Vagina (tissue), 2 donors: ENCODE data around the gene INO80C. TPM values are rescaled to one million over a fixed set of nuclear protein-coding genes. Genes with fewer than 3 reads are reported as not detected.

Experiments
- DNase-seq, 2 donors: peaks; one replicate each; pipeline ENCODE4 v3.0.0-alpha.2; 2017; ENCODE audit errors: extremely low spot score in 2 of 2
- H3K27ac ChIP-seq: fragments of 200-600 bp; sonication (generic); one replicate; pipeline ENCODE4 v1.5.1; 2019
- H3K27me3 ChIP-seq: fragments of 200-600 bp; sonication (generic); one replicate; pipeline ENCODE4 v1.5.1; 2019
- H3K36me3 ChIP-seq, 2 donors: fragments of 200-600 bp; sonication (generic); one replicate each; pipeline ENCODE4 v1.5.1; 2017 to 2019
- H3K4me1 ChIP-seq: fragments of 200-600 bp; sonication (generic); one replicate; pipeline ENCODE4 v1.5.1; 2019
- H3K4me3 ChIP-seq, 2 donors: fragments of 200-600 bp; sonication (generic); 1 replicate in 1 of 2; 2 replicates in 1 of 2; pipeline ENCODE4 v1.5.1; 2016 to 2019
- H3K9me3 ChIP-seq: fragments of 200-600 bp; sonication (generic); one replicate; pipeline ENCODE4 v1.5.1; 2019
- POLR2A ChIP-seq, 2 donors: fragments of 450-650 bp; IDR thresholded peaks; one replicate each; pipeline ENCODE4 v1.6.1; 2017; ENCODE audit warnings: antibody characterized with exemption in 2 of 2, mild to moderate bottlenecking in 2 of 2, moderate library complexity in 2 of 2
- POLR2AphosphoS5 ChIP-seq, 2 donors: sonication (generic); formaldehyde crosslinking; IDR thresholded peaks; one replicate each; pipeline ENCODE4 v1.9.0; 2017; ENCODE audit warnings: antibody characterized with exemption in 2 of 2, mild to moderate bottlenecking in 2 of 2, low read depth in 1 of 2; ENCODE audit not compliant: insufficient read depth in 1 of 2
- intact Hi-C: fragments of 100-400 bp; cut with DNase I; formaldehyde crosslinking; loops from one replicate; pipeline ENCODE4 v1.15.1; 2023
- total RNA-seq: library from RNA; depleted of rRNA; stranded (reverse); fragments of >200 nt; gene quantifications from one replicate; pipeline ENCODE4 v1.2.3, GENCODE V29; 2016
- TF ChIP-seq, protein P1 (sequence below), 3 experiments: fragments of 450-650 bp in 2 of 3; fragments of 200-600 bp in 1 of 3; sonication (generic) in 1 of 3; IDR thresholded peaks; one replicate each; pipeline ENCODE4 v1.5.1; 2017 to 2019; ENCODE audit warnings: antibody characterized with exemption in 3 of 3, mild to moderate bottlenecking in 2 of 3, moderate library complexity in 2 of 3

The INO80C gene
- total RNA-seq, 1 donor from 2014 or later: 21.1 TPM

DNA sequence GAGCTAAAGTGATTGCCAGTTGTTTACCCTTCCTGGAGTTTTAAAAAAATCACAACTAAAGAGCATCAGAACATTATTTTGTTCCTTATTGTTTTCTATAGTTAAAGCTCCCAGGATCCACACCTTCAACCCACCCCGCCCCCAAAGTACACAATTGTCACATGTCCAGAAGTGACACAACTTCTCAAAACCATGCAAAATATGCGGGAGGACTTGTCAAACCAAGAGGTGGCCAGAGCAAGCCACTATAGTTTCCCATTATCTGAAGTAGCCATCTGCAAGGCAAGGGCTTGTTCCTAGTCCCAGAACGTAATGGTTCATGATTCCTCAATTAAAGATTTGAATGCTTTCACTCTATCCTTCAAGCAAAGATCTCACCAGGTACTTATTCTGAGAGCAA, 9.9 kb upstream of the INO80C start:
- H3K27me3 ChIP-seq: no peaks in the 10 kb centered on the region
- H3K4me1 ChIP-seq: no peaks in the 10 kb centered on the region
- no peak overlapping the region for H3K4me3 ChIP-seq
- DNase-seq: peak in 1 of 2 donors; percentile 20
- no peak for TF ChIP-seq POLR2AphosphoS5 (IDR thresholded peaks at IDR 0.05; ENCODE audit: insufficient read depth in 1 of 2, low read depth in 1 of 2)
- TF ChIP-seq, protein P1, sequence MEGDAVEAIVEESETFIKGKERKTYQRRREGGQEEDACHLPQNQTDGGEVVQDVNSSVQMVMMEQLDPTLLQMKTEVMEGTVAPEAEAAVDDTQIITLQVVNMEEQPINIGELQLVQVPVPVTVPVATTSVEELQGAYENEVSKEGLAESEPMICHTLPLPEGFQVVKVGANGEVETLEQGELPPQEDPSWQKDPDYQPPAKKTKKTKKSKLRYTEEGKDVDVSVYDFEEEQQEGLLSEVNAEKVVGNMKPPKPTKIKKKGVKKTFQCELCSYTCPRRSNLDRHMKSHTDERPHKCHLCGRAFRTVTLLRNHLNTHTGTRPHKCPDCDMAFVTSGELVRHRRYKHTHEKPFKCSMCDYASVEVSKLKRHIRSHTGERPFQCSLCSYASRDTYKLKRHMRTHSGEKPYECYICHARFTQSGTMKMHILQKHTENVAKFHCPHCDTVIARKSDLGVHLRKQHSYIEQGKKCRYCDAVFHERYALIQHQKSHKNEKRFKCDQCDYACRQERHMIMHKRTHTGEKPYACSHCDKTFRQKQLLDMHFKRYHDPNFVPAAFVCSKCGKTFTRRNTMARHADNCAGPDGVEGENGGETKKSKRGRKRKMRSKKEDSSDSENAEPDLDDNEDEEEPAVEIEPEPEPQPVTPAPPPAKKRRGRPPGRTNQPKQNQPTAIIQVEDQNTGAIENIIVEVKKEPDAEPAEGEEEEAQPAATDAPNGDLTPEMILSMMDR (IDR thresholded peaks at IDR 0.05): no peak
- no peak for TF ChIP-seq POLR2A (IDR thresholded peaks at IDR 0.05)
- H3K27ac ChIP-seq: no peak overlapping the region
- no peaks in the 10 kb centered on the region for H3K36me3 ChIP-seq
- intact Hi-C loops: no loop called here
- no peaks in the 10 kb centered on the region for H3K9me3 ChIP-seq

DNA sequence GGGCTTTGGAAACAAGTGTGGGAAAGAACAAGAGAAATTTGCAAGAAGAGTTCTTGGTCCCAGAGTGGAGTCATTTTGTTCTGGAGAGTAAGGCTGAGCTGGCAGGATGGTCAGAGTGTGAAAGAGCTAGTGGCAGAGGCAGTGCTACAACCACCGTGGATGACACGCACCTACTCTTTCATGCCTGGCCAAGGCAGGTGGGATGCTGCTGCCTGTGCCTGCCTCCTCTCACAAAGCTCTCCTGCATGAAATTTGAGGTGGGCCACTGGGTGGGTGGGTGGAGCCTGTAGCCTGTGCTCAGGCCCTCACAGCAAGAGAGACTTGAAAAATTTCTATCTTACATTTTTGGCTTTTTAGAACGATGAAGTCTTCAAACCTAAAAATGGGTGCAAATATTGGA, 9.4 kb upstream of the INO80C start:
- intact Hi-C loops: no loop called here
- H3K4me1 ChIP-seq: no peaks in the 10 kb centered on the region
- H3K27ac ChIP-seq: no peak overlapping the region
- no peaks in the 10 kb centered on the region for H3K27me3 ChIP-seq
- peak in 1 of 2 donors; percentile 71 for DNase-seq
- H3K4me3 ChIP-seq: no peak overlapping the region
- H3K36me3 ChIP-seq: no peaks in the 10 kb centered on the region
- no peaks in the 10 kb centered on the region for H3K9me3 ChIP-seq
- TF ChIP-seq, protein P1 (IDR thresholded peaks at IDR 0.05): no peak
- no peak for TF ChIP-seq POLR2A (IDR thresholded peaks at IDR 0.05)
- no peak for TF ChIP-seq POLR2AphosphoS5 (IDR thresholded peaks at IDR 0.05; ENCODE audit: insufficient read depth in 1 of 2, low read depth in 1 of 2)

DNA sequence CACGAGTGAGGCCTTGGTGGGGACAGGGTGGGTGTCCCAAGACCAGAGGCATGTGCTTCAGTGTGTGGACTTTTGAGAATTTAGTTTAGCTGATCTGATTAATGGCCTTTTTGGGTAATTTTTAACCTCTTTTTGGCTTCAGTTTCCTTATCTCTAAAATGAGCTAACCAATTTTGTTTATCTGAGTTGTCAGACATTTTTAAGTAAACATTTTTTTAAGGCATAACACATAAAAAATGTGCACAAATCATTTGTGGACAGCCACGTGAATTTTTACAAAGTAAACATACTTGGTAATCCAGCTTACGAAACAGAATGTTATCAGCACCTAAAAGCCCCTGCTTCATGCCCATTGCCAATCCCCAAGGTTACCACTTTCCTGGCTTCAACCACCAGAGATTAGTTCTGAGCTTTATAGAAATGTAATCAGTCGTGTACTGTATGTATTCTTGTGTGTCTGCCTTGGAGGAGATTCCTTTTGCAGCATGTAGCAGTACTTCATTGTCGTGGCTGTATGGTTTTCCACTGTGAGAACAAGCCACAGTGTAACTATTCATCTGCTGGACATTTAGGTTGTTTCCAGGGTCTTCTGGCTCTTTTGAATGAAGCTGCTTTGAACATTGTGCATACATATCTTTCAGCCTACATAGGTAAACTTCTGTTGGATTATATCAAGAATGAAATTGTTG, 8.4 kb upstream of the INO80C start:
- no peak overlapping the region for H3K4me3 ChIP-seq
- no peaks in the 10 kb centered on the region for H3K9me3 ChIP-seq
- DNase-seq: peak in 1 of 2 donors; percentile 40
- H3K36me3 ChIP-seq: no peaks in the 10 kb centered on the region
- H3K27me3 ChIP-seq: no peaks in the 10 kb centered on the region
- H3K4me1 ChIP-seq: no peaks in the 10 kb centered on the region
- TF ChIP-seq, protein P1 (IDR thresholded peaks at IDR 0.05): no peak
- TF ChIP-seq POLR2A (IDR thresholded peaks at IDR 0.05) (no peak), POLR2AphosphoS5 (IDR thresholded peaks at IDR 0.05; ENCODE audit: insufficient read depth in 1 of 2, low read depth in 1 of 2) (no peak)
- no peak overlapping the region for H3K27ac ChIP-seq
- intact Hi-C loops: no loop called here

DNA sequence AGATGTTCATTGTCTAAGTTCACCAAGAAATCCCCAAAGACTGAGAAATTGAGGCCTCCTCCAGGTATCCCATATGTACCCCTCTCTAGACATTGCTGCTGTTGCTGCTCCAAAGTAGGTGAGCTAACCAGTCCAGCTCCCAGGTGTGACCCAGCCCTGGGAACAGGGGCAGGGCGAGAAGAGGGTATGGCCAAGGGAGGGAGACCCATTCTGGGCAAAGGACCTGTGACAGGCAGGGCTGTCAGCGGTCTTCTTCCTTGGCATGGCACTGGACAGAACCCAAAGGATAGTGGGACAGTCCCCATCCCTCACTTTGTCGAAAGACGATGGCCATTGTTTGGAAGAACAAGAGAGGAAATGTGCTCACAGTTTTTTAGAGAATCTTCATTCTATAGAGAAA, 7.2 kb upstream of the INO80C start:
- Histone ChIP-seq H3K4me3 (no peak overlapping the region), H3K36me3 (no peaks in the 10 kb centered on the region), H3K27ac (no peak overlapping the region), H3K4me1 (no peaks in the 10 kb centered on the region), H3K27me3 (no peaks in the 10 kb centered on the region), H3K9me3 (no peaks in the 10 kb centered on the region)
- intact Hi-C loops: no loop called here
- TF ChIP-seq POLR2AphosphoS5 (IDR thresholded peaks at IDR 0.05; ENCODE audit: insufficient read depth in 1 of 2, low read depth in 1 of 2): no peak
- TF ChIP-seq POLR2A (IDR thresholded peaks at IDR 0.05): no peak
- TF ChIP-seq, protein P1 (IDR thresholded peaks at IDR 0.05): no peak
- DNase-seq: peak in 1 of 2 donors; percentile 49

DNA sequence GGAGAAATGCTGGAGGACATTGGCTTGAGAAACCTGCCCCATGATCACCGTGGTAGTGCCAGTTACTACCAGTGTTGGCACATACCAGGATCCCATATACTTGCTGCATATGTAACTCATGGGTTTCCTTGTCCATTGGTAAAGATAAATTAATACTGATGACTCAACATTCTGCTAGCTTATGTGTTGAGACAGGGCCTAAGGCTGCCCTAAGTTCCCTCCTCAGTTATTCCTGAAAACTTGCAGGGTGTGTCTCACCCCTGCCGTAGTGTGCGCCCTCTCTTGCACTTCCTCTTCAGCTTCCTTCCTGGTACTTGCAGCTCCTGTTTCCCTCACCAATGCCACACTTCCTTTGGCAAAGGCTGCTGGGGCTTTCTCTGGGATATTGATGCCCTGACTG, 4.3 kb upstream of the INO80C start:
- Histone ChIP-seq H3K9me3 (no peaks in the 10 kb centered on the region), H3K27ac (no peak overlapping the region), H3K27me3 (no peaks in the 10 kb centered on the region), H3K4me1 (peaks cover 1% of the 10 kb centered on the region), H3K4me3 (no peak overlapping the region), H3K36me3 (no peaks in the 10 kb centered on the region)
- intact Hi-C loops: no loop called here
- TF ChIP-seq POLR2AphosphoS5 (IDR thresholded peaks at IDR 0.05; ENCODE audit: insufficient read depth in 1 of 2, low read depth in 1 of 2): peak in 1 of 2 donors; percentile 10
- TF ChIP-seq, protein P1 (IDR thresholded peaks at IDR 0.05): no peak
- DNase-seq: no peak
